MM.1S (cell line): ENCODE measurements around the gene CACFD1.

ENCODE experiments used
- DNase-seq: peaks from one replicate; pipeline ENCODE4 v3.0.0-alpha.2; 2015
- H2AFZ ChIP-seq: fragments of 300-600 bp; sonication (generic); 2 replicates; pipeline ENCODE4 v1.6.0; 2016; ENCODE audit warnings: antibody characterized with exemption, low read length
- H3F3A ChIP-seq: fragments of 300-600 bp; sonication (generic); 2 replicates; pipeline ENCODE4 v1.6.1; 2016; ENCODE audit warnings: mild to moderate bottlenecking, antibody characterized with exemption, low read length, moderate library complexity, mixed read lengths; ENCODE audit not compliant: insufficient read depth
- H3K27ac ChIP-seq: fragments of 300-600 bp; sonication (generic); 2 replicates; pipeline ENCODE4 v1.5.1; 2016; ENCODE audit warnings: mild to moderate bottlenecking, low read length
- H3K27me3 ChIP-seq: fragments of 300-600 bp; sonication (generic); replicated peaks from 2 replicates; pipeline ENCODE4 v1.6.0; 2016; ENCODE audit warnings: low read length; ENCODE audit not compliant: insufficient read depth
- H3K36me3 ChIP-seq: fragments of 300-600 bp; sonication (generic); replicated peaks from 2 replicates; pipeline ENCODE4 v1.6.1; 2016; ENCODE audit warnings: mild to moderate bottlenecking, low read length, mixed read lengths; ENCODE audit not compliant: insufficient read depth
- H3K4me1 ChIP-seq: fragments of 300-600 bp; sonication (generic); 2 replicates; pipeline ENCODE4 v1.6.1; 2016; ENCODE audit warnings: low read length, mixed read lengths
- H3K4me2 ChIP-seq: fragments of 300-600 bp; sonication (generic); 2 replicates; pipeline ENCODE4 v1.6.0; 2016; ENCODE audit warnings: low read depth, low read length
- H3K4me3 ChIP-seq: fragments of 300-600 bp; sonication (generic); 2 replicates; pipeline ENCODE4 v1.5.1; 2016; ENCODE audit warnings: low read length, mixed read lengths
- H3K79me2 ChIP-seq: fragments of 300-600 bp; sonication (generic); 2 replicates; pipeline ENCODE4 v1.6.1; 2016; ENCODE audit warnings: mixed run types, low read length, mixed read lengths
- H3K9ac ChIP-seq: fragments of 300-600 bp; sonication (generic); 2 replicates; pipeline ENCODE4 v1.6.1; 2016; ENCODE audit warnings: low read length, mixed read lengths
- H3K9me2 ChIP-seq: fragments of 300-600 bp; sonication (generic); replicated peaks from 2 replicates; pipeline ENCODE4 v1.6.1; 2016; ENCODE audit warnings: mild to moderate bottlenecking, low read length, mixed read lengths; ENCODE audit not compliant: insufficient read depth
- H3K9me3 ChIP-seq: fragments of 300-600 bp; sonication (generic); replicated peaks from 2 replicates; pipeline ENCODE4 v1.6.1; 2016; ENCODE audit warnings: mild to moderate bottlenecking, low read length, mixed read lengths; ENCODE audit not compliant: insufficient read depth
- H4K20me1 ChIP-seq: fragments of 300-600 bp; sonication (generic); 2 replicates; pipeline ENCODE4 v1.6.1; 2016; ENCODE audit warnings: mild to moderate bottlenecking, low read length, moderate library complexity, mixed read lengths; ENCODE audit not compliant: insufficient read depth
- CTCF ChIP-seq: fragments of 300-600 bp; sonication (generic); IDR thresholded peaks from 2 replicates; pipeline ENCODE4 v1.5.1; 2016; ENCODE audit warnings: antibody characterized with exemption, low read length, mixed read lengths
- EZH2 ChIP-seq: fragments of 300-600 bp; sonication (generic); optimal IDR thresholded peaks from 2 replicates; pipeline ENCODE3; 2017; ENCODE audit warnings: low read depth, mild to moderate bottlenecking, antibody characterized with exemption, low read length, mixed read lengths
- EZH2phosphoT487 ChIP-seq: fragments of 300-600 bp; sonication (generic); IDR thresholded peaks from 2 replicates; pipeline ENCODE4 v1.6.1; 2018; ENCODE audit warnings: antibody characterized with exemption, low read length

Gene CACFD1

GRCh38 chr9:133443248-133443647, 16.5 kb upstream of the CACFD1 start:
- no peaks in the 10 kb centered on the region for H3K9me2 ChIP-seq
- H3K4me1 ChIP-seq: no peaks in the 10 kb centered on the region
- H3K27me3 ChIP-seq: peaks cover 99% of the 10 kb centered on the region
- H3K4me2 ChIP-seq: no peak overlapping the region
- no peak overlapping the region for H3K9ac ChIP-seq
- TF ChIP-seq CTCF (no peak), EZH2 (no peak), EZH2phosphoT487 (no peak)
- no peaks in the 10 kb centered on the region for H3K36me3 ChIP-seq
- no peak overlapping the region for H3K4me3 ChIP-seq
- H4K20me1 ChIP-seq: no peaks in the 10 kb centered on the region
- H3K9me3 ChIP-seq: no peaks in the 10 kb centered on the region
- H2AFZ ChIP-seq: no peak overlapping the region
- no peaks in the 10 kb centered on the region for H3K79me2 ChIP-seq
- DNase-seq: no peak
- H3K27ac ChIP-seq: no peak overlapping the region
- H3F3A ChIP-seq: no peaks in the 10 kb centered on the region

GRCh38 chr9:133443982-133444381, 15.8 kb upstream of the CACFD1 start:
- Histone ChIP-seq H3K4me3 (no peak overlapping the region), H3K4me2 (no peak overlapping the region), H3K36me3 (no peaks in the 10 kb centered on the region), H3K27me3 (peaks cover 99% of the 10 kb centered on the region), H2AFZ (no peak overlapping the region), H3K9me3 (no peaks in the 10 kb centered on the region), H4K20me1 (no peaks in the 10 kb centered on the region), H3K9ac (no peak overlapping the region), H3F3A (no peaks in the 10 kb centered on the region), H3K27ac (no peak overlapping the region), H3K79me2 (no peaks in the 10 kb centered on the region), H3K9me2 (no peaks in the 10 kb centered on the region), H3K4me1 (no peaks in the 10 kb centered on the region)
- TF ChIP-seq EZH2phosphoT487: no peak
- TF ChIP-seq CTCF: no peak
- TF ChIP-seq EZH2: no peak
- no peak for DNase-seq

GRCh38 chr9:133445293-133445969, 14.3 kb upstream of the CACFD1 start:
- H3K4me3 ChIP-seq: no peak overlapping the region
- TF ChIP-seq EZH2phosphoT487 (no peak), CTCF (no peak), EZH2 (no peak)
- no peaks in the 10 kb centered on the region for H3K9me2 ChIP-seq
- no peak overlapping the region for H3K4me2 ChIP-seq
- no peaks in the 10 kb centered on the region for H3K79me2 ChIP-seq
- no peaks in the 10 kb centered on the region for H3K9me3 ChIP-seq
- H3F3A ChIP-seq: no peaks in the 10 kb centered on the region
- no peak overlapping the region for H2AFZ ChIP-seq
- peaks cover 95% of the 10 kb centered on the region for H3K27me3 ChIP-seq
- no peak overlapping the region for H3K27ac ChIP-seq
- H3K9ac ChIP-seq: no peak overlapping the region
- DNase-seq: no peak
- H3K36me3 ChIP-seq: no peaks in the 10 kb centered on the region
- H3K4me1 ChIP-seq: no peaks in the 10 kb centered on the region
- no peaks in the 10 kb centered on the region for H4K20me1 ChIP-seq
